SK-N-MC (cell line): ENCODE results near the gene PARD3.

Experiments
- DNase-seq: peaks from one replicate; pipeline ENCODE4 v3.0.0-alpha.2; 2011; ENCODE audit warnings: low read depth, low spot score
- H3K27ac ChIP-seq: fragments of 200-600 bp; sonication (generic); 2 replicates; pipeline ENCODE4 v1.5.1; 2016; ENCODE audit warnings: mixed run types
- H3K36me3 ChIP-seq: fragments of 200-600 bp; sonication (generic); 2 replicates; pipeline ENCODE4 v1.6.1; 2017; ENCODE audit warnings: antibody characterized with exemption, low read length, mixed read lengths; ENCODE audit not compliant: insufficient read depth
- H3K4me3 ChIP-seq: fragments of 200-600 bp; sonication (generic); 2 replicates; pipeline ENCODE4 v1.5.1; 2016
- H3K9ac ChIP-seq: fragments of 200-600 bp; sonication (generic); 2 replicates; pipeline ENCODE4 v1.8.0; 2017; ENCODE audit warnings: mixed run types, mixed read lengths; ENCODE audit not compliant: insufficient read length
- H3K9me3 ChIP-seq: fragments of 200-600 bp; sonication (generic); 2 replicates; pipeline ENCODE4 v1.6.1; 2017; ENCODE audit warnings: low read depth, mild to moderate bottlenecking, antibody characterized with exemption, low read length, moderate library complexity, mixed read lengths
- EZH2 ChIP-seq: fragments of 200-600 bp; sonication (generic); IDR thresholded peaks from one replicate; pipeline ENCODE4 v1.6.1; 2017; ENCODE audit warnings: antibody characterized with exemption
- FOXP2 ChIP-seq: optimal IDR thresholded peaks from 2 replicates; pipeline ENCODE3; 2011; ENCODE audit warnings: mild to moderate bottlenecking, moderate library complexity; ENCODE audit not compliant: insufficient read depth; ENCODE audit errors: extremely low read length, control extremely low read depth
- POLR2AphosphoS5 ChIP-seq: IDR thresholded peaks from 2 replicates; pipeline ENCODE4 v1.6.1; 2012; ENCODE audit warnings: mild to moderate bottlenecking, low read depth, low read length, borderline replicate concordance

PARD3 gene

DNA sequence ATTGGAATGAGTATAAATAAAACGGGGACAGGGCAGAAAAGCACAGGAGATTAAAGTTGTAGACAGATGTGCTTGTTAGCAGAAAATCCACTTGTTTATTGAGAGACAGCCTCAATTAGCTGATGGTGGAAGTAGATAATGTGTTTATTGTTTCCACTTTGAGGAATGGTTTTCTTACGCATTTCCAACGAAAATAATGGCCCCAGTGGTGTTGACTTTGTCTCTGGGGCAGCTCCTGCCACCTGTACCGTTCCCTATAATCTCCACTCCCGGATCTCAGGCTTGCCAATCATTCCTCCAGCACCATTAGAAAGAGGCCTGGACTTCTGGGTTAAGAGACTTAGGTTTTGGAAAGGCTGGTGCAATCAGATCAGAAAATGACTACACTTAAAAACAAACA lies 638.7 kb downstream of the PARD3 start:
- no peak overlapping the region for H3K27ac ChIP-seq
- no peak overlapping the region for H3K9ac ChIP-seq
- no peaks in the 10 kb centered on the region for H3K36me3 ChIP-seq
- TF ChIP-seq FOXP2: no peak
- no peak for TF ChIP-seq POLR2AphosphoS5
- no peak for TF ChIP-seq EZH2
- H3K4me3 ChIP-seq: no peak overlapping the region
- no peak for DNase-seq
- H3K9me3 ChIP-seq: no peaks in the 10 kb centered on the region

DNA sequence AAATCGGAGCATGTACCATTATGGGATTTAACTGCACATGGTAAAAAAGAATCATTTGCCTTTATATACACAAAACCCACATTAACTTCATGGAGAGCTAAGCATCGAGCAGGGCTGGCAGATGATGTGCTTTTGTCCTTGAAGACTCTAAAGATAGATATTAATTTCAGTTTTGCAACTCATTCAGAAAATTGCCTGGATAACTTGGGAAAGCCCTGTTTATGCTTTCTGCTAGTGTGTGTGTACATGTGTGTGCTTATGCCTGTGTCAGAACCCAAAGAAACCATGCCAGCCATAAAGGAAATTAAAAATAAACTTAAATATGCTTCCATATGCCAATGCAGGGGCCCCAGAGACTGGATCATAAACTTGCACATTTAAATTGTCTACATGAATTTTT lies 640.0 kb downstream of the PARD3 start:
- no peak overlapping the region for H3K27ac ChIP-seq
- DNase-seq: no peak
- no peak overlapping the region for H3K4me3 ChIP-seq
- no peaks in the 10 kb centered on the region for H3K36me3 ChIP-seq
- no peak overlapping the region for H3K9ac ChIP-seq
- no peaks in the 10 kb centered on the region for H3K9me3 ChIP-seq
- no peak for TF ChIP-seq FOXP2

DNA sequence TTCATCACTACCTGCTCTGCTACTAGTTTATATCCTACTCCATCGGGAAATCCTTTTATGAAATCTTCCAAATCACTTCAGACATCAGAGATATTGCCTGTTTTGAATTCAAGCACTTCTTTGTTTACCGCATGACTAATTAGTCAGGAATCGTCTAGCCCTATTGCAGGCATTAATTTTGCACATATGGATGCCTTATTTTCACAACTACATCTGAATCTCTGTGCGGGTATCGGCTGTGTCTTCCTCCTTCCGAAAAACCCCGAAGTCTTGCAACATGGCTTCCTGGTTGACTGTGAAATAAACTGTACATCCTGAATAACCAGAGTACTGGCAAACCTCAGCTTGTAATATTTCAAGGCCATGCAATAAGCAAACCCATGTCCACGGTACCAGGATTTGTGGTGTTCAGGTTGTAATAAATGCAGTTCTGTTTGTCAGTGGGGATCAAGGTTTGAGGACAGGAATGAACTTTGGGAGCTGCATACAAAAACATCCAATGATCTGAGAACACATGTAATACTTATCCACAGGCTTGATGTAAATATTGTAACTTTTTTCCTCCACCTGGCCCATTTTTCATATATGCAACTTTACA lies 642.1 kb downstream of the PARD3 start:
- TF ChIP-seq FOXP2 (no peak), EZH2 (no peak)
- H3K4me3 ChIP-seq: no peak overlapping the region
- no peaks in the 10 kb centered on the region for H3K9me3 ChIP-seq

DNA sequence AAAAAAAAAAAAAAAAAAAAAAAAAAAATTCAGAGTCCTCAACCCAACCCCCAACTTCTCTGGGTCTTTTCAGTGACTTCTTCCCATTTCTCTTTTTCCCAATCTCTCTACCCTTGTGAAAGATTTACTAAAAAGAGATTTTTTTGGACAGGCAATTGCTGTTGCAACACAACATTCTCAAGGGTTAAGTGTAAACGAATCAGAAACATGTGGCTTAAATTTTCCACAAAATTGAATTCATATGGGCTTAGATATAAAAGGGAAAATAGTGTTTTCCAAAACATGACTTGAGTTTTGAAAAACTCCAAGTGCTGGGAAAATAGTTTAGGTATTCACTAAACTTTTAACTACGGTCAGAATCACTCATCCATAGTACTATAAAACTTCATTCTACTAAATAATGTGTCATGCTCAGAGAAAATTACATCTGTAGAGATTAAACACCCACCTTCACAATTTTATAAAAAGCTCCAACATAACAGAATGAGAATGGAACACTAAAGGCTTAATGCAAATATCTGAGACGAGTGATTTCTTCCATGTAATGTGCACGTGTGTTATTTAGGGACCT lies 643.1 kb downstream of the PARD3 start:
- no peak overlapping the region for H3K9ac ChIP-seq
- DNase-seq: peak; percentile 32

More for the DNA sequence above, 642.1 kb downstream of the PARD3 start:
- Histone ChIP-seq H3K9ac (no peak overlapping the region), H3K36me3 (no peaks in the 10 kb centered on the region), H3K27ac (no peak overlapping the region)
- DNase-seq: no peak

DNA sequence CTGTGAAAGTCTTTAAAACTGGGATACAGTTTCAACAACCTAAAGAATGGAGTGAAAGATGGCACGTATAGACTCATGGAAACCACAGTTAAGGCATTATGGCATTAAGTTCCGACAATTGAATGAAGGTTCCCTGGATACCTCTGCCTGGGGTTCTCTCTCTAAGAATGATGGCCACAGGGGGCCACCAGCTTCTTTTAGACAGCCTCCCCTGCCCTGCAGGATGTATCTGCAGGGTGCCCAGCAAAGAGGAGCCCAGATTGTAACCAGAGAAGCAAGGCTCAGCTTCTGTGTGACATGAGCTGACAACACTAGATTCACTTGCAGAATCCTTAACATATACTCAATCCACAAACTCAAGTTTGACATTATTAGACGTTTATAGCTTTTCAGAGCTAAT lies 645.4 kb downstream of the PARD3 start:
- H3K9ac ChIP-seq: no peak overlapping the region
- H3K9me3 ChIP-seq: no peaks in the 10 kb centered on the region
- no peaks in the 10 kb centered on the region for H3K36me3 ChIP-seq
- no peak overlapping the region for H3K4me3 ChIP-seq
- no peak for DNase-seq
- H3K27ac ChIP-seq: no peak overlapping the region
- TF ChIP-seq FOXP2 (no peak), POLR2AphosphoS5 (no peak), EZH2 (no peak)

More for the DNA sequence above, 643.1 kb downstream of the PARD3 start:
- peak overlapping the region; percentile 64; the same call in 1 of the 2 replicates for H3K27ac ChIP-seq
- no peak for TF ChIP-seq FOXP2
- H3K9me3 ChIP-seq: no peaks in the 10 kb centered on the region
- peak overlapping the region; percentile 28; the same call in 1 of the 2 replicates for H3K4me3 ChIP-seq
- H3K36me3 ChIP-seq: no peaks in the 10 kb centered on the region

DNA sequence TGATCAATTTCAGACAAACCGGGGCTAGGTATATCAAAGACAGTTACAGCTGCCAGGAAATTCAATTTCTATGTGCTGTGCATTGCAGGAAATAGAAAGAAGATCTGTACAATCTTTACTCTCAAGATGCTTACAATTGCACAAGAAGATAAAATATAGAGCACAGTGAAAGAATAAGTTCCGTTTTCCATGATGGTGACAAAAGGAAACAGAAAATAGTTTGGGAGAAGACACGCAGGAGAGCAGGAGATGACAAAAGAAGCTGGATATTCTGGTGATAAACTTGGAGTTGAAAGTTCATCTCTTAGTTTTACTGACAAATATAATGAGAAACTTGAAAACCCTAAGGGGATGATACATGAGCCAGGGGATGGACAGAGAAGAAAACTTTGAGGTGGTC lies 646.0 kb downstream of the PARD3 start:
- no peak overlapping the region for H3K9ac ChIP-seq
- no peaks in the 10 kb centered on the region for H3K36me3 ChIP-seq
- TF ChIP-seq FOXP2: no peak
- TF ChIP-seq POLR2AphosphoS5: no peak
- TF ChIP-seq EZH2: no peak
- H3K27ac ChIP-seq: no peak overlapping the region
- no peaks in the 10 kb centered on the region for H3K9me3 ChIP-seq
- no peak for DNase-seq
- H3K4me3 ChIP-seq: no peak overlapping the region

DNA sequence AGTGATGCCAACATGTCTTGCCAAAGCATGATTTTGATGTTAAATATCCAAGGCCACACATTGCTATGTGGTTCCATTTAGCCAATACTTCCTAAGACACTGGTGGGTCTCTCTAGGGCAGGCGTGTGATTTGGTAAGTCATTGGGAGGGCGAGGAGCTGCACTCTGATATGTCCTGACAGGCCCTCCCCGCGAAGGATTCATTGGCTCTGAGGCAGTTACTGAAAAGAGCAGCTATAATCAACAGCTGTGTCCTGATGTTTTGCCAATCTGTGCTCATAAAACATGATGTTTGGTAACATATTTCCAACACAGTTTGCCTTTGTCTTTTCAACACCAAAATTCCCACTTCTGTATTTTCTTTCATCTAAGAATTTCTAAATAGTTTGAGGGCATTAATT lies 646.7 kb downstream of the PARD3 start:
- Histone ChIP-seq H3K9ac (no peak overlapping the region), H3K27ac (no peak overlapping the region), H3K4me3 (no peak overlapping the region), H3K9me3 (no peaks in the 10 kb centered on the region), H3K36me3 (no peaks in the 10 kb centered on the region)
- DNase-seq: no peak
- TF ChIP-seq EZH2 (no peak), FOXP2 (no peak), POLR2AphosphoS5 (no peak)

DNA sequence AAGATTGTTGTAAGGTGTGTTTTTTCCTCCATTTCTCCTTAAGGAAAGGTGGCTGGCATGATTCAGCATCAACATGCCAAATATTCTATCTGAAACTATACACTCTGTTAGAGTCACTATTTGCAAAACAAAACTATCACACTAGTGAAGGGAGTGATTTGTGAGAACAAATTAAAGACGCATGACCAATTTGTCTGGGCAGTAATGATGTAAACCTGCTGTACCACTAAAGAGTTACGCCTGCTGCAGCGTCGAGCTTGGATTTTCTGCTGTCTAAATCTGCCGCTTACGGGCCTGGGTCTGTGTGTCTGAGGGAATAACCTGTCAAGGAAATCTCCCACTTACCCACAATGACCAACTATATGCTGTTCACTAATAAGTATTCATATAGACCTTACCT lies 648.3 kb downstream of the PARD3 start:
- no peak for TF ChIP-seq POLR2AphosphoS5
- TF ChIP-seq FOXP2: no peak
- TF ChIP-seq EZH2: no peak
- H3K27ac ChIP-seq: no peak overlapping the region
- no peaks in the 10 kb centered on the region for H3K9me3 ChIP-seq
- no peak overlapping the region for H3K9ac ChIP-seq
- H3K36me3 ChIP-seq: no peaks in the 10 kb centered on the region
- no peak for DNase-seq
- H3K4me3 ChIP-seq: no peak overlapping the region

DNA sequence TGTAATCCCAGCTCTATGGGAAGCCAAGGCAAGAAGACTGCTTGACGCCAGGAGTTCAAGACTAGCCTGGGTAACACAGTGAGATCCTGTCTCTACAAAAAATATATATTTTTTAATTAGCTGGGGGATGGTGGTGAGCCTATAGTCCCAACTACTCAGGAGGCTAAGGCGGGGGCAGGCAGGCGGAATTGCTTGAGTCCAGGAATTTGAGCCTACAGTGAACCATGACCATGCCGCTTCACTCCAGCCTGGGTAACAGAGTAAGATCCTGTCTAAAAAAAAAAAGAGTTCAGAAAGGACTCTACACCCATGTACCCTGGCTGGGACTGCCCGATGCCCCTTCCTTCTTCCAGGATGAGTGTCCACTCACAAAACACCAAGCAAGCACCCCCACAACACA lies 648.7 kb downstream of the PARD3 start:
- TF ChIP-seq POLR2AphosphoS5 (no peak), FOXP2 (no peak), EZH2 (no peak)
- Histone ChIP-seq H3K36me3 (no peaks in the 10 kb centered on the region), H3K9me3 (no peaks in the 10 kb centered on the region), H3K4me3 (no peak overlapping the region), H3K9ac (no peak overlapping the region), H3K27ac (no peak overlapping the region)
- DNase-seq: no peak
